ENCODE results near the gene PHACTR3. TPM values are rescaled to one million over a fixed set of nuclear protein-coding genes. Genes with fewer than 3 reads are reported as not detected.
"Not testable (repeated sequence)": the region's sequence is repeated elsewhere in the genome, so short reads cannot be mapped to it uniquely, and the experiment has no call there.

PHACTR3 gene
- total RNA-seq, 1 donor from 2014 or later: 6.9 TPM

DNA sequence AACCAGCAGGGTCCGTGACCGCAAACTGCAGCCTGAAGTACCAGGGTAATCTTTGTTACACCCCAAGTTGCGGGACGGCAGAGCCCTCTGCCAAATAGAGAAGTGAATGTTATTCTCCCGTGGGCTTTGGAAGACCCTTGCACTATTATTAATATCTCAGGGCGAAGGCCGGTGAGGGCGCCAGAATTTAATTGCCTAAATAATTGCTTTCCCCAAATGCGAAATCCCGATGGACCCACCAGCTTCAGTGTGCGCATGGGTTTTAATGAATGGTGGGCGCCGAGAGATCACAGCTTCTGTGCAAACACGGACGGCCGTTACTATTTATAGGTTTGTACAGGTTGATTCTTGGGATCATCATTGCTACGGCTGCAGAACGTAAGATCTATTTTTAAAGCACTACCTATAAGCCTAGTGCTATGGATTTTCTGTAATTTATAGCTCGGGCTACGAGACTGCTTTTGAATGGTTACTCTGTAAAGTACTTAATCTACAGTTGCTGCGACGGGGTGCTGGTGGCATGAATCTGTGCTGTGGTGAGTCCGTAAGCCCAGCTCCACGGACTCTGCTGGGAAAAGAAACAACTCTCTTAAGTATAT, 15.2 kb upstream of the PHACTR3 start:
- no peak for DNase-seq

DNA sequence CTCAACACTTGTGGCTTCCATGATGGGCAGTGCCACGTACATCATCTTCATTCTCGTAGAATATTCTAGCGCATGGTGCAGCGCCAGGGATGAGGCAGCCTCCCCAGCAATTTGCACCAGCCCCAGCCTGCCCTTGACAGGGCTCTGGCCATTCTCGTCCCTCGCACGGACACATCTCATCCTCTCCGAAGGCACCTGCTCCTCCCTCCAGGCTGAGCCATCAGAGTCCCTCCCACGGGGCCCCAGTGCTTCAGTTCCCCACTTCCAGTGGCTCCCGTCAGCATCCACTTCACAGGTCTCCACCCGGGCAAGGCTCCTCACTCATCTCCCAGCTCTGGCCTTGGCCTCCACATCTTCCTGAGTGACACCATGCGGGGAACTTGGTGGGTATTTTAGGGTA, 13.3 kb upstream of the PHACTR3 start:
- DNase-seq: no peak

DNA sequence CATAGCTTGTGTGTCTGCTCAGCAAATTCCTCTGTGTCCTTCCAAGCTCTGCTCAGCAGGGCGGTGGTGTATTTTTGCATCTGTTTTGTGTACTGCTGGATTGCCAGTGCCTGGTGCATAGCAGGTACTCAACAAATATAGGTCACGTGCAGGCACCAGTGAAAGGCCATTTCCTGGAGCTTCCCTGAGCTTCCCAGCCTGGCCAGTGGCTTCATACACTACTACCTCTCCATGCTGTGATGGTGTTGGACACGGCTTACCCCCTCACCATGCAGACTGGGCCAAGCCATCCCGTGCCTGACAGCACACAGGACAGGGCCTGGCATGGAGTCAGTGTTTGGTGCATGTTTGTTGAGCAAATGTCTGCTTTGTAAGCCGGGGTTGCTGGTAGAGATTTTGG, 7.7 kb upstream of the PHACTR3 start:
- no peak for DNase-seq

GRCh38 chr20:59597240-59597639, 7.1 kb upstream of the PHACTR3 start:
- no peak for DNase-seq

- no peak for DNase-seq
Observed at GRCh38 chr20:59598625-59599310, 5.6 kb upstream of the PHACTR3 start.

GRCh38 chr20:59599941-59600340, 4.4 kb upstream of the PHACTR3 start:
- DNase-seq: no peak

DNA sequence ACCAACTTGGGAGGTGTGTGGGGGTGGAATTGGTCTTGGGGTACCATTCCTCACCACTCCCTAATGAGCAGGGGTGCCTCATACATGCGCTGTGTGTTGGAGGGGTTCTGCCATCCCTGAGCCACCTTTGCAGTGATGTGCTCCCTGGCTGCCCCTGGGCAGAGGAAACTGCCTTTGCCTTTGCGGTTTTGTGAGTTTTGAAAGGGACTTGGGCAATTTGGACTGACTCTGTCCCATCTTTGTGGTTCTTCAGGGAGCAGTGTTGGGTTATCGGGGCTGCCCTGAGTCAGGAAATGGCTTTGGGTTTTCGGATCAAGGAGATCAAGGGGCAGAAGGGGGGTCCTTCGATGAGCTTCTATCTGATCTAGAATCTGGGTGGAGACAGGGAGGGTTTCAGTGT, 3.9 kb upstream of the PHACTR3 start:
- DNase-seq: no peak

- DNase-seq: no peak
Observed at GRCh38 chr20:59602546-59603080, 1.7 kb upstream of the PHACTR3 start.

DNA sequence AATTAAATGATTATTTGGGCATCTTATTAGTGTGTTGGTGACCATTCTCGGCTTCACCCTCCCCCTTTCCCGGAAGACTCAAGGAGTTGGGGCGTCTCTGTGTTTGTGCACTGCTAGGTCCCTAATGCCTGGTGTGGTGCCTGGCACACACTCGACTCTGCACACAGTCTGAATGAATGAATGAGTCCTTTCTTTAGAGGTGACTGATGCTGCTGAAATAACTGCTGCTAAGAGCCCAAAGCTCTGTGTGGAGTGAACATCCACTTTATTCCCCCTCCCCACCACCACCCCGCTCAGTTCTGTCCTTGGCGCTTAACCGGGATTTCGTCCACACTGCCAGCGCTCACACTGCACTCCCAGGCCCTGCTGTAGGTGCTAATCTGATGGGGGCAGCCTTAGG, 1.2 kb upstream of the PHACTR3 start:
- no peak for DNase-seq

GRCh38 chr20:59604741-59605600, 631 bp downstream of the PHACTR3 start:
- DNase-seq: no peak

GRCh38 chr20:59605601-59606364, 1.4 kb downstream of the PHACTR3 start:
- DNase-seq: no peak

GRCh38 chr20:59606566-59606965, 2.2 kb downstream of the PHACTR3 start:
- DNase-seq: peak; percentile 13

DNA sequence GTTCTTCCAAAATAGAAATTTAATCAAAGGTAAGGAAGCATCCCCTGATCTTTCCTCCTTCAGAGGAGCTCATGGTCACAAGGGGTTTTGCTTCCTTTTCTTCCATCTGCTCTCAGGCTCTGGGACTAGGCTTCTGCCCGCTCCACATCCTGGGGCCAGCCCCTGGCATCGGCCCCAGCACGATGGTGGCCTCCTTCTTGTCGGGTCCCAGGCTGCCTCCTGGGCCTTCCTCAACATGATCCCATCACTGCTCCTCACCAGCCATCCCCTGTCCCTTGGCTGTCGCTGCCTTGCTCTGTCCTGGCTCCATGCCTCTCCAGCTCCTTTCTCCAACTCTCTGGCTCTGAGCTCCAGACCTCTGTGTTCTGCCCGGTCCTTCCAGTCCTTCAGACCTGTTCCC, 4.1 kb downstream of the PHACTR3 start:
- no peak for DNase-seq

DNA sequence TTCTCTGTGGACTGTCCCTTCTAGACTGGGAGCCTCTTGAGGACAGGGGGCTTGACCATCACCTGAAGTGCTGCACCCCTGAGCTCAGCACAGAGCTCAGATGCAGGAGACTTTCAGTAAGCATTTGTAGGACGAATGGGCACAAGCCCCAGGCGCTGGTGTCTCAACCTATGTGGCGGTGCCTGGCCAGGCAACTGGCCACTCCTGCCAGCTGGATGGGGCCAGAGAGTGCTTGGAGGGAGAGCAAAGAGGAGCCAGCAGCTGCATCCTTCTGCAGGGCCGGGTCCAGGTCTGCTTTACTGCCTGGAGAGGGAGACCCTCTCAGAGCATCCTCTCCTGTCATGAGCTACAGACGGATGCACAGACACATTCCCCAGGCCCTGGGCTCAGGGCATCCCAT, 4.5 kb downstream of the PHACTR3 start:
- no peak for DNase-seq

DNA sequence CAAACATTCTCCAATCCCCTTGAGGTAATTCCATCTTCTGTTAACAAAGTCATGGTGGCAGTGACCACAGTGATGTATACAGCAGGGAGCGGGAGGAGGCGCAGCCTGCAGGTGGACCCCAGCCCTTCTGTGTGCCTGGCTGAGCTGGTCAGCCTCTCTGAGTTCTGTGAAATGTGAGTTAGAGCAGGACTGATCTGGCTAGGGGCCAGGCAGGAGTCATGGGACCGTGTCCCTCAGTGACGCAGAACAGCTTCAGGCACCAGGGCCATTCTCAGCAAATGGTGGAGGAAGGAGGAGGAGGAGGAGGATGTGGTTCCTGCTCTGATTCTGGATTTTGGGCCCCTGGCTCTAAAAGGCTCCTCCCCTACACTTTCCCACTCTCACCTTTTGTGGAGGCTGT, 6.9 kb downstream of the PHACTR3 start:
- DNase-seq: no peak

DNA sequence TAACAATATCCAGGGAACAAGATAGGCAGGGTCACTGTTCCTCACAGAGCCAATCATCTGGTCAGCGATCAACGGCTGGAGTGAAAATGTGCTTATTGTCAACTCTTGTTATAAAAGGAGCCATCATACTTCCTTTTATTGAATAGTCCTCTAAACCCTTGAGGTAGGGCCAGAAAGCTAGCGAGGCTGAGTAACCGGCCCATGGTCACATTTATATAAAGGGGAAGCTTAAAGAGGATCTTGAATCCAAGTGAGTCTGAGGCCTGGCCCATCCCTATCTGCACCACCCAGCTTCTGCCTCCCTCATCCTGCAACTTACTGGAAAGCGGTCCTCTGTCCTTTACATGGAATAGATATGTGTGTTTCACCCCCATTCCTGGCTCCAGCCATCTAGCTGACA, 9.5 kb downstream of the PHACTR3 start:
- DNase-seq: no peak

- DNase-seq: no peak
Observed at GRCh38 chr20:59614714-59615113, 10.4 kb downstream of the PHACTR3 start.

- no peak for DNase-seq
Observed at GRCh38 chr20:59616306-59616705, 12.0 kb downstream of the PHACTR3 start.

- DNase-seq: no peak
Observed at GRCh38 chr20:59617221-59617620, 12.9 kb downstream of the PHACTR3 start.

GRCh38 chr20:59618131-59618530, 13.8 kb downstream of the PHACTR3 start:
- DNase-seq: no peak

DNA sequence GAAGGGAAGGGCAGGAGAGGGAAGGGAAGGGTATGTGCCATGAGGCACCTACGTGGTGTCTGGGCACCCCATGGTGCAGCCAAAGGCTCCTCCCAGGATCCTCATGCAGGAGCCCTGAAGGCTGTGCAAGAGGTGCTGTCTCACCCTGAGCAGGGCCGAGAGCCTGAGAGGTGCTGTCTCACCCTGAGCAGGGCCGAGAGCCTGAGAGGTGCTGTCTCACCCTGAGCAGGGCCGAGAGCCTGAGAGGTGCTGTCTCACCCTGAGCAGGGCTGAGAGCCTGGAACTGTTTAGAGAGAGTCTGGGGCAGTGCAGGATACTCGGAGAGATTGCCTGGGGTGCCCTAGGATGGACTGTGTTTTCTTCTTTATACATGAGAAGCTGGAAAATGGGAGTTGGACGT, 14.2 kb downstream of the PHACTR3 start:
- DNase-seq: not testable (repeated sequence)

DNA sequence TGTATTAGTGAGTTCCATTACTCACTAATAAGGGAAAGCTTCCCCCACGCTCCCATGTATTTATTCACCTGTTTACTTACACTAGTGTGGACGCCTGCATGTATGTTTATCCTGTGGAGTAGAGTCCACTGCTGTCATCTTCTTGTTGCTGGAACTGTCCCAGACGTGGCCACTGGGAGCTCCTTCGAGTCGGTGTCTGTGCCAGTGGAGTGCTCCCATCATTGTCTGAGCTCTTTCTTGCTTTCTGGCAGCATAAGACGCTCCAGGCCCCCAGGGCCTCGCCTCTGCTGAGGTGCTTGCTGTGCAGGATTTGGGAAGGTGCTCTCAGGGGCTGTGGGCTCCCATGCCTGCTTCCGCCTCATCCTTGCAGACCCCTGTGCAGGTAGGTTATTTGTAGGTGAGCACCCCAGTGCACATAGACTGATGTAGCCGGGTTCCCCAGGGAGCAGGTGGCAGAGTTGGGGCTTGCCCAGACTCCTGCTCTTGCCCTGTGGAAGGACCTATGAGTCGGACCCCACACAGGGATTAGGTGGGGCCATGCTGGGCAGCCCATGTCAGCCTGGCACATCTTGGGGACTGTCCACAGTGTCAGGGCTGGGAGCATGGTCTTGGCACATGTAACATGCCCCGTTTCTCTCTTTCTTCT, 16.6 kb downstream of the PHACTR3 start:
- DNase-seq: no peak
